Body of pancreas (tissue), 4 donors: ENCODE data around the gene CLIC3. TPM values are rescaled to one million over a fixed set of nuclear protein-coding genes. Genes with fewer than 3 reads are reported as not detected.

ENCODE experiments used
- ATAC-seq: fragments of 150-250 bp; one replicate; pipeline ENCODE4 v1.9.1; 2016
- DNase-seq, 4 donors: peaks; one replicate each; pipeline ENCODE4 v3.0.0-alpha.2; 2019
- H3K27ac ChIP-seq, 4 donors: fragments of 200-600 bp; sonication (generic); 1 replicate in 3 of 4; 2 replicates in 1 of 4; pipeline versions ENCODE4 v1.5.1 to v1.6.1; 2016 to 2019; ENCODE audit warnings: mild to moderate bottlenecking in 1 of 4, mixed read lengths in 1 of 4, moderate library complexity in 1 of 4
- H3K27me3 ChIP-seq, 2 donors: fragments of 200-600 bp; sonication (generic); one replicate each; pipeline ENCODE4 v1.6.0; 2016; ENCODE audit warnings: mild to moderate bottlenecking in 1 of 2
- H3K36me3 ChIP-seq, 2 donors: fragments of 200-600 bp; sonication (generic); replicated peaks in 1 of 2; 2 replicates each; pipeline ENCODE4 v1.5.1; 2016; ENCODE audit warnings: low read depth in 2 of 2; ENCODE audit not compliant: insufficient read depth in 1 of 2
- H3K4me1 ChIP-seq: fragments of 200-600 bp; sonication (generic); one replicate; pipeline ENCODE4 v1.6.0; 2016
- H3K4me3 ChIP-seq, 2 donors: fragments of 200-600 bp; sonication (generic); 1 replicate in 1 of 2; 2 replicates in 1 of 2; pipeline ENCODE4 v1.5.1; 2016 to 2019
- H3K9me3 ChIP-seq, 3 donors: fragments of 200-600 bp; sonication (generic); 1 replicate in 2 of 3; 2 replicates in 1 of 3; pipeline ENCODE4 v1.5.1; 2016
- CTCF ChIP-seq, 7 experiments: fragments of 450-650 bp in 4 of 7; fragments of 200-600 bp in 3 of 7; sonication (generic) in 3 of 7; IDR thresholded peaks; one replicate each; pipeline ENCODE4 v1.5.1; 2016 to 2019; ENCODE audit warnings: antibody characterized with exemption in 7 of 7
- POLR2A ChIP-seq, 3 donors: fragments of 450-650 bp; IDR thresholded peaks; one replicate each; pipeline ENCODE4 v1.6.1; 2016; ENCODE audit warnings: antibody characterized with exemption in 3 of 3, mild to moderate bottlenecking in 2 of 3
- WGBS, 2 donors: methylation state at CpG; one replicate each; pipeline ENCODE4 v1.1.5; 2017; 5-methylcytosine and 5-hydroxymethylcytosine counted together
- intact Hi-C: fragments of 100-400 bp; cut with DNase I; formaldehyde crosslinking; loops from one replicate; pipeline ENCODE4 v1.15.1; 2023
- total RNA-seq, 2 donors: library from RNA; depleted of rRNA; stranded (reverse); fragments of >200 nt; gene quantifications; one replicate each; pipeline ENCODE4 v1.1.0, GENCODE V29; 2016

Gene CLIC3
- total RNA-seq, 2 donors from 2014 or later, result 2.0 TPM; not detected in 1

GRCh38 chr9:136961279-136962065, 34.9 kb downstream of the CLIC3 start:
- Histone ChIP-seq H3K27ac (no peak overlapping the region), H3K9me3 (no peaks in the 10 kb centered on the region), H3K36me3 (no peaks in the 10 kb centered on the region), H3K27me3 (no peaks in the 10 kb centered on the region), H3K4me1 (peaks cover 6% of the 10 kb centered on the region), H3K4me3 (no peak overlapping the region)
- DNase-seq (no peak), ATAC-seq (no peak)
- intact Hi-C loops, result no loop called here
- TF ChIP-seq CTCF (IDR thresholded peaks at IDR 0.05), result no peak
- TF ChIP-seq POLR2A (IDR thresholded peaks at IDR 0.05), result no peak
- WGBS, 2 donors, result 79 to 84% methylated on average over 10 to 23 of the region's 23 CpGs

- H3K4me3 ChIP-seq, result no peak overlapping the region
- WGBS, 2 donors, result 86 to 87% methylated on average over 3 to 15 of the region's 15 CpGs
- no peaks in the 10 kb centered on the region for H3K9me3 ChIP-seq
- peaks cover under 1% of the 10 kb centered on the region for H3K4me1 ChIP-seq
- no peak for DNase-seq
- ATAC-seq, result no peak
- no peak overlapping the region for H3K27ac ChIP-seq
- intact Hi-C loops, result no loop called here
- H3K36me3 ChIP-seq, result no peaks in the 10 kb centered on the region
- no peak for TF ChIP-seq POLR2A (IDR thresholded peaks at IDR 0.05)
- TF ChIP-seq CTCF (IDR thresholded peaks at IDR 0.05), result no peak
- no peaks in the 10 kb centered on the region for H3K27me3 ChIP-seq
Observed at GRCh38 chr9:136960938-136961275, 35.5 kb downstream of the CLIC3 start.

- TF ChIP-seq CTCF (IDR thresholded peaks at IDR 0.05) (no peak), POLR2A (IDR thresholded peaks at IDR 0.05) (no peak)
- WGBS, 2 donors, result 77 to 86% methylated on average over 9 to 17 of the region's 19 CpGs
- DNase-seq, result no peak
Observed at GRCh38 chr9:136960212-136960937, 36.0 kb downstream of the CLIC3 start.

GRCh38 chr9:136958898-136959850, 37.2 kb downstream of the CLIC3 start:
- Histone ChIP-seq H3K36me3 (no peaks in the 10 kb centered on the region), H3K9me3 (no peaks in the 10 kb centered on the region), H3K4me1 (no peaks in the 10 kb centered on the region), H3K4me3 (no peak overlapping the region), H3K27ac (no peak overlapping the region), H3K27me3 (no peaks in the 10 kb centered on the region)
- DNase-seq, result no peak
- intact Hi-C loops, result no loop called here
- ATAC-seq, result no peak
- 81 to 86% methylated on average over 7 to 27 of the region's 28 CpGs for WGBS, 2 donors
- TF ChIP-seq CTCF (IDR thresholded peaks at IDR 0.05) (no peak), POLR2A (IDR thresholded peaks at IDR 0.05) (no peak)

More at GRCh38 chr9:136960212-136960937, 36.0 kb downstream of the CLIC3 start:
- Histone ChIP-seq H3K36me3 (no peaks in the 10 kb centered on the region), H3K9me3 (no peaks in the 10 kb centered on the region), H3K4me1 (no peaks in the 10 kb centered on the region), H3K4me3 (no peak overlapping the region), H3K27ac (no peak overlapping the region), H3K27me3 (no peaks in the 10 kb centered on the region)
- intact Hi-C loops, result no loop called here
- no peak for ATAC-seq
